Lower leg skin (tissue), 3 donors: ENCODE results near the gene MAT1A.

Experiments
- CTCF ChIP-seq, 3 donors: fragments of 450-650 bp; IDR thresholded peaks; one replicate each; pipeline ENCODE4 v1.5.1; 2016; ENCODE audit warnings: antibody characterized with exemption in 3 of 3, mild to moderate bottlenecking in 3 of 3, moderate library complexity in 2 of 3
- POLR2A ChIP-seq, 2 donors: fragments of 450-650 bp; IDR thresholded peaks; one replicate each; pipeline ENCODE4 v1.6.1; 2016 to 2017; ENCODE audit warnings: antibody characterized with exemption in 2 of 2, mild to moderate bottlenecking in 1 of 2, moderate library complexity in 1 of 2

- TF ChIP-seq CTCF (IDR thresholded peaks at IDR 0.05) = no peak
- TF ChIP-seq POLR2A (IDR thresholded peaks at IDR 0.05) = no peak
Measured at GRCh38 chr10:80288849-80289248, 609 bp downstream of the MAT1A start.
